WERI-Rb-1 (cell line): ENCODE measurements around the gene DUSP23.

ENCODE experiments used
- DNase-seq: peaks from one replicate; pipeline ENCODE4 v3.0.0-alpha.2; 2020
- H3K27ac ChIP-seq: fragments of 250-450 bp; sonication (Bioruptor Pico); 2 replicates; pipeline ENCODE4 v1.5.1; 2020; ENCODE audit warnings: mild to moderate bottlenecking, moderate library complexity
- H3K27me3 ChIP-seq: fragments of 250-450 bp; sonication (Bioruptor Pico); 2 replicates; pipeline ENCODE4 v1.5.1; 2021; ENCODE audit warnings: mild to moderate bottlenecking, low read depth, moderate library complexity; ENCODE audit not compliant: insufficient read depth, severe bottlenecking
- H3K36me3 ChIP-seq: fragments of 250-450 bp; sonication (Bioruptor Pico); 2 replicates; pipeline ENCODE4 v1.5.1; 2020; ENCODE audit warnings: mild to moderate bottlenecking, moderate library complexity
- H3K4me3 ChIP-seq: 2 replicates; pipeline ENCODE4 v1.5.1; 2011; ENCODE audit warnings: low read depth, mild to moderate bottlenecking, control low read depth, low read length
- H3K9me3 ChIP-seq: fragments of 250-450 bp; sonication (Bioruptor Pico); 2 replicates; pipeline ENCODE4 v1.5.1; 2021; ENCODE audit warnings: mild to moderate bottlenecking, moderate library complexity; ENCODE audit not compliant: severe bottlenecking
- CTCF ChIP-seq: IDR thresholded peaks from 2 replicates; pipeline ENCODE4 v1.5.1; 2011; ENCODE audit warnings: low read depth, mild to moderate bottlenecking, control low read depth, inconsistent platforms, low read length

Gene DUSP23

GRCh38 chr1:159799446-159799985, 18.8 kb downstream of the DUSP23 start:
- H3K27ac ChIP-seq, result no peak overlapping the region
- peaks cover 2% of the 10 kb centered on the region for H3K9me3 ChIP-seq
- no peaks in the 10 kb centered on the region for H3K36me3 ChIP-seq
- TF ChIP-seq CTCF, result no peak
- no peak for DNase-seq
- H3K4me3 ChIP-seq, result no peak overlapping the region
- H3K27me3 ChIP-seq, result peaks cover 98% of the 10 kb centered on the region

GRCh38 chr1:159800177-159800930, 19.6 kb downstream of the DUSP23 start:
- no peaks in the 10 kb centered on the region for H3K36me3 ChIP-seq
- TF ChIP-seq CTCF, result no peak
- H3K9me3 ChIP-seq, result peaks cover 3% of the 10 kb centered on the region
- no peak overlapping the region for H3K4me3 ChIP-seq
- no peak overlapping the region for H3K27ac ChIP-seq
- peaks cover 98% of the 10 kb centered on the region for H3K27me3 ChIP-seq
- no peak for DNase-seq

GRCh38 chr1:159802111-159802510, 21.3 kb downstream of the DUSP23 start, which contains the start of gene FCRL6:
Gene FCRL6, plus strand, starts transcription at chr1:159802360. Its CDS starts 65 bp downstream, at chr1:159802425.
- Histone ChIP-seq H3K9me3 (peaks cover 3% of the 10 kb centered on the region), H3K27me3 (peaks cover 98% of the 10 kb centered on the region), H3K4me3 (no peak within 1 kb of the TSS), H3K36me3 (no peaks in the 10 kb centered on the region), H3K27ac (no peak within 1 kb of the TSS)
- TF ChIP-seq CTCF, result no peak
- DNase-seq, result no peak

- no peak for TF ChIP-seq CTCF
- H3K27ac ChIP-seq, result no peak overlapping the region
- peaks cover 3% of the 10 kb centered on the region for H3K9me3 ChIP-seq
- DNase-seq, result no peak
- peaks cover 98% of the 10 kb centered on the region for H3K27me3 ChIP-seq
- no peak overlapping the region for H3K4me3 ChIP-seq
- H3K36me3 ChIP-seq, result no peaks in the 10 kb centered on the region
Observed at GRCh38 chr1:159803956-159804689, 23.4 kb downstream of the DUSP23 start.

GRCh38 chr1:159804924-159805323, 24.2 kb downstream of the DUSP23 start:
- DNase-seq, result no peak
- H3K27me3 ChIP-seq, result peaks cover 98% of the 10 kb centered on the region
- no peak for TF ChIP-seq CTCF
- no peak overlapping the region for H3K27ac ChIP-seq
- H3K4me3 ChIP-seq, result no peak overlapping the region
- H3K36me3 ChIP-seq, result no peaks in the 10 kb centered on the region
- peaks cover 3% of the 10 kb centered on the region for H3K9me3 ChIP-seq
